C4-2B (cell line): ENCODE measurements around the gene THSD8.
"Not testable (repeated sequence)": the region's sequence is repeated elsewhere in the genome, so short reads cannot be mapped to it uniquely, and the experiment has no call there.

Source experiments
- H3K27ac ChIP-seq: fragments of 450-650 bp; 2 replicates; pipeline ENCODE4 v1.5.1; 2017
- ZFX ChIP-seq: fragments of 450-650 bp; IDR thresholded peaks from 2 replicates; pipeline ENCODE4 v1.6.1; 2017
- TF ChIP-seq, protein P1 (sequence below): fragments of 450-650 bp; conservative IDR thresholded peaks from 2 replicates; pipeline ENCODE4 v1.5.1; 2017; ENCODE audit warnings: mild to moderate bottlenecking

The THSD8 gene

GRCh38 chr19:12804051-12804450 lies 2.2 kb downstream of the THSD8 start:
- TF ChIP-seq, protein P1, sequence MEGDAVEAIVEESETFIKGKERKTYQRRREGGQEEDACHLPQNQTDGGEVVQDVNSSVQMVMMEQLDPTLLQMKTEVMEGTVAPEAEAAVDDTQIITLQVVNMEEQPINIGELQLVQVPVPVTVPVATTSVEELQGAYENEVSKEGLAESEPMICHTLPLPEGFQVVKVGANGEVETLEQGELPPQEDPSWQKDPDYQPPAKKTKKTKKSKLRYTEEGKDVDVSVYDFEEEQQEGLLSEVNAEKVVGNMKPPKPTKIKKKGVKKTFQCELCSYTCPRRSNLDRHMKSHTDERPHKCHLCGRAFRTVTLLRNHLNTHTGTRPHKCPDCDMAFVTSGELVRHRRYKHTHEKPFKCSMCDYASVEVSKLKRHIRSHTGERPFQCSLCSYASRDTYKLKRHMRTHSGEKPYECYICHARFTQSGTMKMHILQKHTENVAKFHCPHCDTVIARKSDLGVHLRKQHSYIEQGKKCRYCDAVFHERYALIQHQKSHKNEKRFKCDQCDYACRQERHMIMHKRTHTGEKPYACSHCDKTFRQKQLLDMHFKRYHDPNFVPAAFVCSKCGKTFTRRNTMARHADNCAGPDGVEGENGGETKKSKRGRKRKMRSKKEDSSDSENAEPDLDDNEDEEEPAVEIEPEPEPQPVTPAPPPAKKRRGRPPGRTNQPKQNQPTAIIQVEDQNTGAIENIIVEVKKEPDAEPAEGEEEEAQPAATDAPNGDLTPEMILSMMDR: no peak
- TF ChIP-seq ZFX: no peak
- no peak overlapping the region for H3K27ac ChIP-seq

GRCh38 chr19:12806242-12807081 lies 4.6 kb downstream of the THSD8 start, which contains the start of gene RNASEH2A:
Gene RNASEH2A, plus strand, starts transcription at chr19:12806584. Its CDS starts 90 bp downstream, at chr19:12806674.
- TF ChIP-seq ZFX: peak; percentile 61; the same call in 1 of the 2 replicates
- TF ChIP-seq, protein P1: no peak
- H3K27ac ChIP-seq: peak within 1 kb of the TSS; percentile 71

GRCh38 chr19:12815088-12815487 lies 13.2 kb downstream of the THSD8 start:
- no peak overlapping the region for H3K27ac ChIP-seq
- no peak for TF ChIP-seq ZFX

DNA sequence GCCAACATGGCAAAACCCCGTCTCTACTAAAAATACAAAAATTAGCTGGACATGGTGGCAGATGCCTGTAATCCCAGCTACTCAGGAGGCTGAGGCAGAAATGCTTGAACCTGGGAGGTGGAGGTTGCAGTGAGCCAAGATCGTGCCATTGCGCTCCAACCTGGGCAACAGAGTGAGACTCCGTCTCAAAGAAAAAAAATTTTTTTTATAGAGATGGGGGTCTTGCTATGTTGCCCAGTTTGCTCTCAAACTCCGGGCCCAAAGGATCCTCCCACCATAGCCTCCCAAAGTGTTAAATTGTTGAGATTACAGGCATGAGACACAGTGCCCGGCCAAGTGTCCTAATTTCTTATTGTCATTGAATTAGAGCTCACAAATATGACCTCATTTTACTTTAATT lies 15.3 kb downstream of the THSD8 start:
- H3K27ac ChIP-seq: not testable (repeated sequence)

DNA sequence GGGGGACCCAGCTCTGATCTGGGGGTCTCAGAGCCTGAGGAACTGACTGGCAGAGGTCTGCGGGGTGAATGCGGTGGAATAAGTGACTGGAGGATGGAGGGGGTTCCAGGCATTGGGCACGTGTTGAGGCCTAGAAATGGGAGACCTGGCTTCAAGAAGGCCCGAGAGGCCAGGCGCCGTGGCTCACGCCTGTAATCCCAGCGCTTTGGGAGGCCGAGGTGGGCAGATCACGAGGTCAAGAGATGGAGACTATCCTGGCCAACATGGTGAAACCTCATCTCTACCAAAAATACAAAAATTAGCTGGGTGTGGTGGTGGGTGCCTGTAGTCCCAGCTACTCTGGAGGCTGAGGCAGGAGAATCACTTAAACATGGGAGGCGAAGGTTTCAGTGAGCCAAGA lies 15.9 kb downstream of the THSD8 start:
- H3K27ac ChIP-seq: not testable (repeated sequence)

DNA sequence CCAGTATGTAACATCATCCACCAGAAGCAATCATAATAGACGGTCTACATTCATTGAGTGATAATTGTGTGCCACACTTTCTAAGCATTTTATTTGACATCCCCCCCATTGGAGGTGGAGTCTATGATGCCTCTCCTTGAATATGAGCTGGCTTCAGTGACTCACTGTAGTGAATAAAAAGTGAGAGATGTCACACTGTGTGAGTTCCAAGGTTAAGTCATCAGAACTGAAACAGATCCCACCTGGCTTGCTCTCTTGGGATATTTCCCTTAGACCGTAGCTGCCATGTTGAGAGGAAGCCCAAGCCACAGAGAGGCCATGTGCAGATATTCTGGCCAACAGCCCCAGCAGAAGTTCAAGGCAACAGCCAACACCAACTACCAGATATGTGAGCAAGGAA lies 19.9 kb downstream of the THSD8 start:
- TF ChIP-seq, protein P1: no peak
- TF ChIP-seq ZFX: no peak
- no peak overlapping the region for H3K27ac ChIP-seq

GRCh38 chr19:12825254-12826131 lies 23.6 kb downstream of the THSD8 start:
- H3K27ac ChIP-seq: no peak overlapping the region
- TF ChIP-seq, protein P1: peak; percentile 86
- no peak for TF ChIP-seq ZFX

- no peak overlapping the region for H3K27ac ChIP-seq
- TF ChIP-seq ZFX: no peak
- TF ChIP-seq, protein P1: no peak
These were observed 26.6 kb downstream of the THSD8 start for GRCh38 chr19:12828494-12828893.
